Right lobe of liver (tissue), 6 donors: ENCODE data around the gene MUCL3. TPM values are rescaled to one million over a fixed set of nuclear protein-coding genes. Genes with fewer than 3 reads are reported as not detected.
"Not testable (repeated sequence)": the region's sequence is repeated elsewhere in the genome, so short reads cannot be mapped to it uniquely, and the experiment has no call there.

Experiments
- ATAC-seq, 4 donors: fragments of 200-7000 bp; cut with Tn5 transposase; one replicate each; pipeline ENCODE4 v1.9.1; 2020; ENCODE audit warnings: mild to moderate bottlenecking in 4 of 4, moderate library complexity in 4 of 4
- DNase-seq, 3 donors: peaks; one replicate each; pipeline ENCODE4 v3.0.0-alpha.2; 2020
- H3K27ac ChIP-seq, 3 donors: fragments of 200-600 bp; one replicate each; pipeline ENCODE4 v1.8.0; 2022
- H3K27me3 ChIP-seq, 2 donors: fragments of 200-600 bp; one replicate each; pipeline ENCODE4 v1.8.0; 2022
- H3K36me3 ChIP-seq, 4 donors: fragments of 200-600 bp; sonication (generic) in 1 of 4; one replicate each; pipeline versions ENCODE4 v1.5.1 to v1.8.0; 2017 to 2022; ENCODE audit warnings: control low read depth in 1 of 4
- H3K4me1 ChIP-seq, 4 donors: fragments of 200-600 bp; sonication (generic) in 1 of 4; one replicate each; pipeline versions ENCODE4 v1.5.1 to v1.8.0; 2017 to 2022; ENCODE audit warnings: control low read depth in 1 of 4
- H3K4me3 ChIP-seq, 3 donors: fragments of 200-600 bp; one replicate each; pipeline ENCODE4 v1.8.0; 2022
- H3K9me3 ChIP-seq, 4 donors: fragments of 200-600 bp; sonication (generic) in 1 of 4; one replicate each; pipeline versions ENCODE4 v1.5.1 to v1.8.0; 2017 to 2022; ENCODE audit warnings: control low read depth in 1 of 4
- CTCF ChIP-seq, 4 donors: fragments of 200-600 bp in 3 of 4; fragments of 450-650 bp in 1 of 4; IDR thresholded peaks; one replicate each; pipeline versions ENCODE4 v1.5.1 to v1.8.0; 2016 to 2022; ENCODE audit warnings: antibody characterized with exemption in 4 of 4, mild to moderate bottlenecking in 2 of 4
- POLR2A ChIP-seq: fragments of 450-650 bp; IDR thresholded peaks from one replicate; pipeline ENCODE4 v1.6.1; 2017; ENCODE audit warnings: antibody characterized with exemption, mild to moderate bottlenecking
- WGBS: methylation state at CpG from one replicate; pipeline ENCODE4 v1.1.6; 2018; ENCODE audit warnings: low coverage, low lambda C conversion rate; ENCODE audit not compliant: insufficient coverage; ENCODE audit errors: missing lambda C conversion rate; 5-methylcytosine and 5-hydroxymethylcytosine counted together
- intact Hi-C, 2 donors: fragments of 100-400 bp; cut with DNase I; formaldehyde crosslinking; loops; one replicate each; pipeline versions ENCODE4 v1.11.2 to v1.14.1; 2022
- total RNA-seq, 6 experiments: library from RNA; depleted of rRNA in 2 of 6; stranded (reverse); fragments of >200 nt in 2 of 6; fragmentation: NEBNext Ultra II Directional in 3 of 6; extraction: Animal tissue kit (Norgen Biotek cat#: 25700) in 3 of 6; gene quantifications; one replicate each; pipeline versions ENCODE4 v1.1.0 to v1.2.4, GENCODE V29; 2016 to 2023
- donor health status: DM: no; HTN: yes; CAD: no.
- donor health status: DM: no; HTN: no; CAD: no.
- donor health status: DM: no; HTN: no; CAD: no.
- donor health status: DM: no; HTN: yes; CAD: no.
- donor health status: DM: no; HTN: yes; CAD: no.

MUCL3 gene
- total RNA-seq, 6 experiments from 2014 or later = not detected

DNA sequence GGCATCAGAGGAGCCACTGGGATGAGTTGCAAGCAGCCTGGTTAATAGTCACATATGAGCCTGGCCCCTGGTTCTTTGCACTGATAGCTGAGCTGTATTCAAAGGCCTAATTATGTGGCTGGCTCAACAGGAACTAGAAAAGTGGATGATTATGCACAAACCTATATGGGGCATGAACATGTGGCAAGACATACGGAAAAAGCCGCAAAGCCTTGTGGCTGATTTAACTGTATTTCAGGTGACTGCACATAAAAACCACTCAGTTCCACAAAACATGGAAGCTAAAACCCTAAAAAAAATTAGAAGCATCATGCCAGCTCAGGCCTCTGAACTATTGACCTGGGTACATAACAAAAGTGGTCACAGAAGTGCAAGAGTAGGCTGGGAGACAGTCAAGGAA lies 56.5 kb downstream of the MUCL3 start:
- no peak overlapping the region for H3K27ac ChIP-seq
- 88% methylated on average over 2 of the region's 2 CpGs for WGBS
- intact Hi-C loops = no loop called here
- ATAC-seq = no peak
- no peak overlapping the region for H3K4me3 ChIP-seq
- no peak for DNase-seq
- H3K36me3 ChIP-seq = no peaks in the 10 kb centered on the region
- H3K27me3 ChIP-seq = no peaks in the 10 kb centered on the region
- no peaks in the 10 kb centered on the region for H3K4me1 ChIP-seq
- TF ChIP-seq CTCF (IDR thresholded peaks at IDR 0.05) (no peak), POLR2A (no peak)
- H3K9me3 ChIP-seq = no peaks in the 10 kb centered on the region

DNA sequence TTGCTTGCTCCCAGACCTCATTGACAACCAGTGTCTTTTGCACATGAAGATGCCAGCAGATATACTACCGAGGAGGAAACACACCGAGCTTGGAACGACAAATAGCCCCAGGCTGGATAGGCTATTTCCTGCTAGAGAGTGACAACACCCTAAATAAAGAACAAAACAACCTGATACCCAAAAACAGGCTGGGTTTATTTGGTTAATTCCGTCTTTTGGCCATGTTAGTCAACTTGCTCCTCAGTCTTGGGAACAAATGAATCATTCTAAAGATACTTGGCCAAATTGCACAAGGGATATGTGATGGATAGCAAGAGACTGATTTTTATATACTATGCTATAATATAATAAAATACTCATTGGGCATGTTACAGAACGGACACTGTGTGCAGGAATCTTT lies 58.0 kb downstream of the MUCL3 start:
- TF ChIP-seq POLR2A = no peak
- TF ChIP-seq CTCF (IDR thresholded peaks at IDR 0.05) = no peak
- Histone ChIP-seq H3K27me3 (no peaks in the 10 kb centered on the region), H3K36me3 (no peaks in the 10 kb centered on the region), H3K4me3 (no peak overlapping the region), H3K9me3 (no peaks in the 10 kb centered on the region), H3K27ac (no peak overlapping the region), H3K4me1 (no peaks in the 10 kb centered on the region)
- intact Hi-C loops = no loop called here
- ATAC-seq (no peak), DNase-seq (no peak)
- 50% methylated on average over 4 of the region's 5 CpGs for WGBS

DNA sequence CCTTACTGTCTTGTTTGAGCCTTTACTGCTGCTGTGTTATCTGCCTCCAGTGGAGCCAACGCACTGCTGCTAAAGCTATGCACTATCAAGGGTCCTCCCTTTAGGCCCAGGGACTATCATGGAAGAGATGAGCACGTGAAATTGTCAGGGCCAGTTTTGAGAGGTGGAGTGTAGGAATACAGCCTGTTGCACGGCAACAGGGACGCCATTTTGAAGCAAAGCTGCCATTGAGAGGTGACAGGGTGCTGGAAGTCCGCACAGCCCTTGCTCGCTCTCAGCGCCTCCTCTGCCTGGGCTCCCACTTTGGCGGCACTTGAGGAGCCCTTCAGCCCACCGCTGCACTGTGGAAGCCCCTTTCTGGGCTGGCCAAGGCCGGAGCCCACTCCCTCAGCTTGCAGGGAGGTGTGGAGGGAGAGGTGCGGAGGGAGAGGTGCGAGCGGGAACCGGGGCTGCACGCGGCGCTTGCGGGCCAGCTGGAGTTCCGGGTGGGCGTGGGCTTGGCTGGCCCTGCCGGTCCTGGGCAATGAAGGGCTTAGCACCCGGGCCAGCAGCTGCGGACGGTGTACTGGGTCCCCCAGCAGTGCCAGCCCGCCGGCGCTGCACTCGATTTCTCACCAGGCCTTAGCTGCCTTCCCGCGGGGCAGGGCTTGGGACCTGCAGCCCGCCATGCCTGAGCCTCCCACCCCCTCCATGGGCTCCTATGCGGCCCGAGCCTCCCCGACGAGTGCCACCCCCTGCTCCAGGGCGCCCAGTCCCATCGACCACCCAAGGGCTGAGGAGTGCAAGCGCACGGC lies 59.5 kb downstream of the MUCL3 start:
- not testable (repeated sequence) for DNase-seq
- 79% methylated on average over 4 of the region's 39 CpGs for WGBS

DNA sequence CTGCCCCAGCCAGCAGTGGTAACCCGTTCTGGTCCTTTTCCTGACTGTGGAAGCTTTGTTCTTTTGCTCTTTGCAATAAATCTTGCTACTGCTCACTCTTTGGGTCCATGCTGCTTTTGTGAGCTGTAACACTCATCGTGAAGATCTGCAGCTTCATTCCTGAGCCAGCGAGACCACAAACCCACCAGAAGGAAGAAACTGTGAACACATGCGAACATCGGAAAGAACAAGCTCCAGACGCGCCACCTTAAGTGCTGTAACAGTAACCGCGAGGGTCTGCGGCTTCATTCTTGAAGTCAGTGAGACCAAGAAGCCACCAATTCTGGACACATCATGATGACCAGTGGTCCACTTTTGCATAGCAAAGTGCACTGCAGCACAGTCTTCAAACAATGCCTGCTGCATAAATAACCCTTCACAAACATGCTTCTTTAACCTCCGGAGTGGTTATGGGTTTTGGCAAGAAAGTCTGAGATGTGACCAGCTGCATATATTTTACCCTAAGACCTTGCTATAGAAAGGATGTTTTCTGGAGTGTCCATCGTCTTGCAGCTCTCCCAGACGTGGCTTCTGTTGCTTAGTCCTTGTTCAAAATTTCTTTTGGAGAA lies 60.6 kb downstream of the MUCL3 start:
- intact Hi-C loops = no loop called here
- WGBS = 66% methylated on average over 7 of the region's 13 CpGs
- no peak for TF ChIP-seq CTCF (IDR thresholded peaks at IDR 0.05)
- TF ChIP-seq POLR2A = no peak

More for the DNA sequence above, 59.5 kb downstream of the MUCL3 start:
- H3K36me3 ChIP-seq, ATAC-seq, H3K9me3 ChIP-seq, H3K4me1 ChIP-seq, intact Hi-C loops, H3K27ac ChIP-seq, H3K27me3 ChIP-seq, H3K4me3 ChIP-seq: not testable (repeated sequence)

DNA sequence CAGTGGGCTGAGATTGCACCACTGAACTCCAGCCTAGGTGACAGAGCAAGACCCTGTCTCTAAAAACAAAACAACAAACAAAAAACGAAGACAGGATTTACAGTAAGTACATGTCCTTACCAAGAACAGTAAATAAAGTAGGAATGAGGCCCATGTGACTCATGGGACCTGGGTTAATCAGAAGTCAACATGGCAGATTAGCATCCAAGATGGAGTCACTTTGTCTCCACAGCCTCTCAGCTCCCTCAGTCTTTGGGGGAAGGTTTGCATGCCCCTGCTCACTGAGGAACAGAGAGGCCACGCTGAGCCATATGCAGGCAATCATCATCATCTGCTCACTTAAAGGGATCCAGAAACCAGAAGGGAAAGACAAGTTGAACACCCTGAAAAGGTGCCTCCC lies 61.7 kb downstream of the MUCL3 start:
- no peak for DNase-seq
- Histone ChIP-seq H3K4me3 (no peak overlapping the region), H3K36me3 (no peaks in the 10 kb centered on the region), H3K9me3 (no peaks in the 10 kb centered on the region), H3K27me3 (no peaks in the 10 kb centered on the region), H3K4me1 (no peaks in the 10 kb centered on the region), H3K27ac (no peak overlapping the region)
- no peak for TF ChIP-seq CTCF (IDR thresholded peaks at IDR 0.05)
- no peak for TF ChIP-seq POLR2A
- intact Hi-C loops = no loop called here
- WGBS = 67% methylated on average over 2 of the region's 2 CpGs
- ATAC-seq = no peak

More for the DNA sequence above, 60.6 kb downstream of the MUCL3 start:
- Histone ChIP-seq H3K9me3 (no peaks in the 10 kb centered on the region), H3K27ac (no peak overlapping the region), H3K27me3 (no peaks in the 10 kb centered on the region), H3K4me3 (no peak overlapping the region), H3K4me1 (no peaks in the 10 kb centered on the region), H3K36me3 (no peaks in the 10 kb centered on the region)
- ATAC-seq (no peak), DNase-seq (no peak)
